Ovary (tissue), 9 donors: ENCODE measurements around the gene GNPTG. TPM values are rescaled to one million over a fixed set of nuclear protein-coding genes. Genes with fewer than 3 reads are reported as not detected.
A peak's percentile ranks its signal among the peaks of the same experiment; 100 is the strongest.

Source experiments
- DNase-seq, 5 donors: peaks; one replicate each; pipeline ENCODE4 v3.0.0-alpha.2; 2019 to 2020
- H3K27ac ChIP-seq, 2 donors: fragments of 200-600 bp; one replicate each; pipeline versions ENCODE4 v1.5.1 to v1.8.0; 2019 to 2022
- H3K27me3 ChIP-seq: fragments of 200-600 bp; one replicate; pipeline ENCODE4 v1.8.0; 2022
- H3K36me3 ChIP-seq: fragments of 200-600 bp; sonication (generic); one replicate; pipeline ENCODE4 v1.5.1; 2019
- H3K4me1 ChIP-seq: one replicate; pipeline ENCODE4 v1.8.1; 2013; ENCODE audit warnings: mild to moderate bottlenecking, moderate library complexity; ENCODE audit not compliant: insufficient read depth
- H3K4me3 ChIP-seq: fragments of 200-600 bp; sonication (generic); one replicate; pipeline ENCODE4 v1.5.1; 2017
- H3K9me3 ChIP-seq, 2 donors: fragments of 200-600 bp in 1 of 2; sonication (generic) in 1 of 2; one replicate each; pipeline versions ENCODE4 v1.5.1 to v1.8.1; 2013 to 2019; ENCODE audit warnings: mild to moderate bottlenecking in 1 of 2, moderate library complexity in 1 of 2
- EP300 ChIP-seq: sonication (generic); formaldehyde crosslinking; IDR thresholded peaks from one replicate; pipeline ENCODE4 v1.6.1; 2017; ENCODE audit warnings: antibody characterized with exemption
- POLR2A ChIP-seq: fragments of 450-650 bp; IDR thresholded peaks from one replicate; pipeline ENCODE4 v1.6.1; 2017; ENCODE audit warnings: antibody characterized with exemption, mild to moderate bottlenecking, moderate library complexity
- WGBS, 3 donors: extraction: QIAGEN DNeasy Blood & Tissue Kit in 1 of 3; methylation state at CpG; one replicate each; pipeline versions ENCODE4 v1.1.5 to v1.1.7; 2013 to 2017; 5-methylcytosine and 5-hydroxymethylcytosine counted together
- intact Hi-C, 4 donors: fragments of 100-400 bp; cut with DNase I; formaldehyde crosslinking; loops; one replicate each; pipeline versions ENCODE4 v1.11.0 to v1.15.1; 2022 to 2023
- polyA plus RNA-seq, 2 donors: library from polyadenylated mRNA; stranded (reverse); fragments of 200-250 nt in 1 of 2; fragments of 350-450 nt in 1 of 2; fragmentation: Illumina TruSeq in 1 of 2; extraction: RNeasy Lipid Tissue Mini Kit (QIAGEN cat#74804) in 1 of 2; gene quantifications; one replicate each; pipeline ENCODE4 v1.2.3, GENCODE V29; 2013 to 2014
- total RNA-seq, 7 donors: library from RNA; depleted of rRNA in 2 of 7; stranded (reverse); fragments of >200 nt in 2 of 7; fragmentation: NEBNext Ultra II Directional in 3 of 7; extraction: Animal tissue kit (Norgen Biotek cat#: 25700) in 3 of 7; gene quantifications; one replicate each; pipeline versions ENCODE4 v1.1.0 to v1.2.4, GENCODE V29; 2016 to 2023
- TF ChIP-seq, protein P1 (sequence below), 3 donors: fragments of 450-650 bp in 2 of 3; fragments of 200-600 bp in 1 of 3; IDR thresholded peaks; one replicate each; pipeline versions ENCODE4 v1.5.1 to v1.8.0; 2016 to 2022; ENCODE audit warnings: antibody characterized with exemption in 3 of 3, mild to moderate bottlenecking in 1 of 3
- donor health status: DM: no; HTN: no; CAD: no; lungs with moderate emphysema.
- donor health status: DM: no; HTN: no; CAD: no.
- donor health status: Bipolar disorder and iron deficiency.
- donor health status: DM: yes; HTN: yes; CAD: no.
- donor health status: DM: no; HTN: no; CAD: no.
- donor health status: DM: yes; HTN: yes; CAD: no.

GNPTG gene
- total and polyA plus RNA-seq, 9 donors = 26.0 to 68.1 (median 55.4) TPM

DNA sequence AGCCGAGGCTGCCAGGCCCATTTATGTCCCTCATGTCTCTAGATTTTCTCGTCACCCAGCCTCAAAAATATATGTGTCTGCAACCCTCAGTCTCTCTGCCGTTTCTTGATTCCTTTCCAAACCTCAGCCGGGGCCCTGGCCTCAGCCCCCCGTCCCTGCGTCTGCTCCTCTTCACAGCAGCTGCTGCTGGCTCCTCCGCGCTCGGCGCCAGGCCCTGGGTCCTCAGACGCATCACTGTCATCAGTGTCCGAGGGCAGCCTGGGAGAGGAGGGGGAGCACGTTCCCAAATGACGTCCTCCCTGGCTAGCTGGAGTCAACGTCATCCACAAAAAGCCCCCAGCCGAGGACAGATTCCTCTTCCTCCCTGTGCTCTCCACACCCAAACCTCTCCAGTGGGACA, 2.4 kb upstream of the GNPTG start:
- H3K4me1 ChIP-seq = peaks cover 15% of the 10 kb centered on the region
- H3K4me3 ChIP-seq = no peak overlapping the region
- no peaks in the 10 kb centered on the region for H3K9me3 ChIP-seq
- H3K36me3 ChIP-seq = no peaks in the 10 kb centered on the region
- TF ChIP-seq EP300 (no peak), POLR2A (no peak)
- TF ChIP-seq, protein P1, sequence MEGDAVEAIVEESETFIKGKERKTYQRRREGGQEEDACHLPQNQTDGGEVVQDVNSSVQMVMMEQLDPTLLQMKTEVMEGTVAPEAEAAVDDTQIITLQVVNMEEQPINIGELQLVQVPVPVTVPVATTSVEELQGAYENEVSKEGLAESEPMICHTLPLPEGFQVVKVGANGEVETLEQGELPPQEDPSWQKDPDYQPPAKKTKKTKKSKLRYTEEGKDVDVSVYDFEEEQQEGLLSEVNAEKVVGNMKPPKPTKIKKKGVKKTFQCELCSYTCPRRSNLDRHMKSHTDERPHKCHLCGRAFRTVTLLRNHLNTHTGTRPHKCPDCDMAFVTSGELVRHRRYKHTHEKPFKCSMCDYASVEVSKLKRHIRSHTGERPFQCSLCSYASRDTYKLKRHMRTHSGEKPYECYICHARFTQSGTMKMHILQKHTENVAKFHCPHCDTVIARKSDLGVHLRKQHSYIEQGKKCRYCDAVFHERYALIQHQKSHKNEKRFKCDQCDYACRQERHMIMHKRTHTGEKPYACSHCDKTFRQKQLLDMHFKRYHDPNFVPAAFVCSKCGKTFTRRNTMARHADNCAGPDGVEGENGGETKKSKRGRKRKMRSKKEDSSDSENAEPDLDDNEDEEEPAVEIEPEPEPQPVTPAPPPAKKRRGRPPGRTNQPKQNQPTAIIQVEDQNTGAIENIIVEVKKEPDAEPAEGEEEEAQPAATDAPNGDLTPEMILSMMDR (IDR thresholded peaks at IDR 0.05) = no peak
- H3K27ac ChIP-seq = no peak overlapping the region
- WGBS, 3 donors = 75 to 82% (median 79%) methylated on average over 16 of the region's 16 CpGs
- DNase-seq = no peak
- intact Hi-C loops = no loop called here
- H3K27me3 ChIP-seq = no peaks in the 10 kb centered on the region

DNA sequence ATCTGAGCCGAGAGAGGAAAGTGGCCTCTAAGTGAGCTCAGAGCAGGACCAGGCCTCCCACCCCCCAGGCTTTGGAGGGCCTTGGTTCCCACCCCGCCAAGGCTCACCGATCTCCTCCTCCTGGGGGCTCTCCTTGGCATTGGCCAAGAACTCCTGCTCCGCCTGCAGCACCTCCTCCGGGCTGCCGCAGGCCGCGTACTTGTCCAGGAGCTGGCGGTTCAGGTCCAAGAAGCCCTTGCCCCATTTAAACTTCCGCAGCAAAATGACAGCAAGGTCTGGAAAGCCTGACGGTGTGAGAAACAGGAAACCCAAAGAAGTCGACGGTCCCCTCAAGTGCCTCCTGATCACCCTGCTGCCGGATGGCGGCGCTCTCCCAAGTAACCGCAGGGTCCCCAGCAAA, 1.8 kb upstream of the GNPTG start:
- Histone ChIP-seq H3K36me3 (no peaks in the 10 kb centered on the region), H3K4me1 (peaks cover 15% of the 10 kb centered on the region), H3K4me3 (no peak overlapping the region), H3K9me3 (no peaks in the 10 kb centered on the region), H3K27ac (no peak overlapping the region), H3K27me3 (no peaks in the 10 kb centered on the region)
- intact Hi-C loops = no loop called here
- TF ChIP-seq POLR2A = no peak
- TF ChIP-seq EP300 = no peak
- TF ChIP-seq, protein P1 (IDR thresholded peaks at IDR 0.05) = no peak
- WGBS, 3 donors = 89 to 95% (median 90%) methylated on average over 17 of the region's 17 CpGs
- DNase-seq = no peak

DNA sequence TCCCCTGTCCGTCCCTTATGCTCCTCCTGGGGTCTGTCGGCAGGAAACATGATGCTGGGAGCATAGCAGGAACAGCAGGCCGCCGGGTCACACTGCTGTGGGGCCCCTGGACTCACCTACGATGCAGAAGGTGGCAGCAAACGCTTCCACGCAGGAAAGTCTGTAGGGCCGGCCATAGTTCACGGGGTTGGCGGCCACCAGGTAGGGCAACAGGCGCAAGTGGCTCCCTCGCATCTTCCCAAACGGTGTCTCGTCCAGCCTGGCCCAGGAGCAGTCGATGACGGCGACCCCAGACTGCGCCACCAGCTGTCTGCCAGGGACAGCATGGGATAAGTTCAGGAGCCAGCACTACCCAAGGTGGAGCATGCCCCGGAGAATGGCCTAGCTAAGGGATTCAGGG, 1.0 kb upstream of the GNPTG start:
- H3K27ac ChIP-seq = no peak overlapping the region
- intact Hi-C loops = no loop called here
- no peaks in the 10 kb centered on the region for H3K9me3 ChIP-seq
- 72 to 75% (median 72%) methylated on average over 17 to 19 of the region's 19 CpGs for WGBS, 3 donors
- TF ChIP-seq POLR2A = no peak
- TF ChIP-seq EP300 = no peak
- TF ChIP-seq, protein P1 (IDR thresholded peaks at IDR 0.05) = no peak
- no peak for DNase-seq
- peak overlapping the region; percentile 99 for H3K4me3 ChIP-seq
- H3K4me1 ChIP-seq = peaks cover 16% of the 10 kb centered on the region
- H3K27me3 ChIP-seq = no peaks in the 10 kb centered on the region
- no peaks in the 10 kb centered on the region for H3K36me3 ChIP-seq

DNA sequence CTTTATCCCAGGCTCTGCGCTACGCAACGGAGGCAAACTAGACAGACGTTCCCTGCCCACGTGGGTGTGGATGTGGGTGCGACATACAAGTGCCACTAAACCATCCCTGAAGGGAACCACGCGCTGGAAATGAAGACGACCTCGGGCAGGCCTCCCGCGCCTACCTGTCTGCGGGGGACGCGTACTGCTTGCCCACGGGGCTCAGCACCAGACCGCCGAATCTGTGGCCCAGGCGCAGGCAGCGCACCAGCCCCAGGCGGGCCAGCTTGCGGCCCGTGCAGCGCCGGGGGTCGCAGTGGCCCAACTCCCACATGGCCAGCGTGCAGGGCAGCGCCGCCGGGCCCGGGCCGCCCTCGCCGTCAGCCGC, 533 bp upstream of the GNPTG start:
- Histone ChIP-seq H3K4me1 (peaks cover 18% of the 10 kb centered on the region), H3K4me3 (peak overlapping the region; percentile 99), H3K27ac (no peak overlapping the region), H3K9me3 (no peaks in the 10 kb centered on the region), H3K27me3 (no peaks in the 10 kb centered on the region), H3K36me3 (no peaks in the 10 kb centered on the region)
- DNase-seq = no peak
- 1% methylated on average over 33 to 35 of the region's 35 CpGs for WGBS, 3 donors
- TF ChIP-seq, protein P1 (IDR thresholded peaks at IDR 0.05) = no peak
- TF ChIP-seq EP300 (no peak), POLR2A (no peak)
- intact Hi-C loops = no loop called here
